ENCODE data around the gene UCN. TPM values are rescaled to one million over a fixed set of nuclear protein-coding genes. Genes with fewer than 3 reads are reported as not detected.
A peak's percentile ranks its signal among the peaks of the same experiment; 100 is the strongest.

UCN gene
- total and polyA plus RNA-seq, 4 donors: 0.25 to 0.83 (median 0.42) TPM; not detected in 1

DNA sequence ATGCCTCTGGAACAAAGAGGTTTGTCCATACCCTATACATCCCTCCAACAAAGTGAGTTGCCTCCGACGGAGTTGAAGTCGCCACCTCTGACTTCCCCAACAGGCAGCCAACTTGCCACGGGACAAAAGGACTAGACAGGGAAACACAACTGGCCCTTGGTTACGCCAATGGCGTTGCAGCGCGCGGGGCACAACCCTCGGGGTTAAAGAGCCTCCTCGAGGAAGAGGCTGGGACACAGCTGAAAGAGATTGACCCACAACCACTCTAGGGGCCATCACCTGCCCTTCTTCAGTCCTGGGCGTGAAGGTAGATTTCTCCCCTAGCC, 47.8 kb upstream of the UCN start:
- Histone ChIP-seq H3K9ac (ENCODE audit: low read depth in 1 of 2, low read length in 2 of 2) (peak overlapping the region; percentile 85 to 88), H3K4me3 (ENCODE audit: low read depth in 1 of 3, low read length in 3 of 3) (peak overlapping the region; percentile 89 to 100 (median 99)), H3K36me3 (ENCODE audit: control insufficient read depth in 4 of 4, insufficient read depth in 3 of 4, low read depth in 1 of 4, low read length in 3 of 4) (no peaks in the 10 kb centered on the region), H3K27ac (ENCODE audit: low read depth in 1 of 2, low read length in 2 of 2) (peak overlapping the region; percentile 90 to 95), H3K27me3 (ENCODE audit: control insufficient read depth in 4 of 4, insufficient read depth in 4 of 4, low read length in 3 of 4) (no peaks in the 10 kb centered on the region), H3K9me3 (ENCODE audit: control insufficient read depth in 4 of 4, low read length in 3 of 4) (no peaks in the 10 kb centered on the region), H3K4me1 (ENCODE audit: control insufficient read depth in 4 of 4, insufficient read depth in 4 of 4, low read length in 3 of 4) (peaks cover 10 to 29% (median 25%) of the 10 kb centered on the region in 4 donors)
- WGBS: under 1% methylated on average over 12 of the region's 12 CpGs
- TF ChIP-seq GABPA (IDR thresholded peaks at IDR 0.05 in 1 of 2, conservative IDR thresholded peaks at IDR 0.05 in 1 of 2): no peak
- TF ChIP-seq FOXA2 (IDR thresholded peaks at IDR 0.05): no peak
- TF ChIP-seq EGR1 (IDR thresholded peaks at IDR 0.05; ENCODE audit: low read depth in 2 of 2): no peak
- TF ChIP-seq, protein P1, sequence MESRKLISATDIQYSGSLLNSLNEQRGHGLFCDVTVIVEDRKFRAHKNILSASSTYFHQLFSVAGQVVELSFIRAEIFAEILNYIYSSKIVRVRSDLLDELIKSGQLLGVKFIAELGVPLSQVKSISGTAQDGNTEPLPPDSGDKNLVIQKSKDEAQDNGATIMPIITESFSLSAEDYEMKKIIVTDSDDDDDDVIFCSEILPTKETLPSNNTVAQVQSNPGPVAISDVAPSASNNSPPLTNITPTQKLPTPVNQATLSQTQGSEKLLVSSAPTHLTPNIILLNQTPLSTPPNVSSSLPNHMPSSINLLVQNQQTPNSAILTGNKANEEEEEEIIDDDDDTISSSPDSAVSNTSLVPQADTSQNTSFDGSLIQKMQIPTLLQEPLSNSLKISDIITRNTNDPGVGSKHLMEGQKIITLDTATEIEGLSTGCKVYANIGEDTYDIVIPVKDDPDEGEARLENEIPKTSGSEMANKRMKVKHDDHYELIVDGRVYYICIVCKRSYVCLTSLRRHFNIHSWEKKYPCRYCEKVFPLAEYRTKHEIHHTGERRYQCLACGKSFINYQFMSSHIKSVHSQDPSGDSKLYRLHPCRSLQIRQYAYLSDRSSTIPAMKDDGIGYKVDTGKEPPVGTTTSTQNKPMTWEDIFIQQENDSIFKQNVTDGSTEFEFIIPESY (IDR thresholded peaks at IDR 0.05): no peak
- no peak for TF ChIP-seq REST (IDR thresholded peaks at IDR 0.05)
- no peak for DNase-seq (ENCODE audit: low spot score)

GRCh38 chr2:27354597-27354927, 46.3 kb upstream of the UCN start:
- Histone ChIP-seq H3K27ac (ENCODE audit: low read depth in 1 of 2, low read length in 2 of 2) (no peak overlapping the region), H3K36me3 (ENCODE audit: control insufficient read depth in 4 of 4, insufficient read depth in 3 of 4, low read depth in 1 of 4, low read length in 3 of 4) (peaks cover 0 to 2% (median 0%) of the 10 kb centered on the region in 4 donors), H3K9ac (ENCODE audit: low read depth in 1 of 2, low read length in 2 of 2) (no peak overlapping the region), H3K4me3 (ENCODE audit: low read depth in 1 of 3, low read length in 3 of 3) (no peak overlapping the region), H3K4me1 (ENCODE audit: control insufficient read depth in 4 of 4, insufficient read depth in 4 of 4, low read length in 3 of 4) (peaks cover 10 to 29% (median 25%) of the 10 kb centered on the region in 4 donors), H3K27me3 (ENCODE audit: control insufficient read depth in 4 of 4, insufficient read depth in 4 of 4, low read length in 3 of 4) (no peaks in the 10 kb centered on the region), H3K9me3 (ENCODE audit: control insufficient read depth in 4 of 4, low read length in 3 of 4) (no peaks in the 10 kb centered on the region)
- 94% methylated on average over 7 of the region's 7 CpGs for WGBS
- no peak for DNase-seq (ENCODE audit: low spot score)
- TF ChIP-seq MAX (IDR thresholded peaks at IDR 0.05): no peak
- TF ChIP-seq RAD21 (IDR thresholded peaks at IDR 0.05): no peak
- no peak for TF ChIP-seq YY1 (IDR thresholded peaks at IDR 0.05)
- TF ChIP-seq REST (IDR thresholded peaks at IDR 0.05): no peak
- TF ChIP-seq GABPA (IDR thresholded peaks at IDR 0.05 in 1 of 2, conservative IDR thresholded peaks at IDR 0.05 in 1 of 2): no peak
- TF ChIP-seq NR2F2 (IDR thresholded peaks at IDR 0.05): no peak
- TF ChIP-seq FOXA1 (IDR thresholded peaks at IDR 0.05): no peak
- no peak for TF ChIP-seq SP1 (IDR thresholded peaks at IDR 0.05)
- TF ChIP-seq HNF4G (IDR thresholded peaks at IDR 0.05): no peak
- TF ChIP-seq JUND (IDR thresholded peaks at IDR 0.05): no peak
- TF ChIP-seq EGR1 (IDR thresholded peaks at IDR 0.05; ENCODE audit: low read depth in 2 of 2): no peak
- TF ChIP-seq FOXA2 (IDR thresholded peaks at IDR 0.05): no peak
- TF ChIP-seq CTCF (IDR thresholded peaks at IDR 0.05; ENCODE audit: low read depth, low read length, missing input control): no peak
- no peak for TF ChIP-seq RXRA (IDR thresholded peaks at IDR 0.05)
- TF ChIP-seq, protein P1 (IDR thresholded peaks at IDR 0.05): no peak
- no peak for TF ChIP-seq HNF4A (conservative IDR thresholded peaks at IDR 0.05)
- no peak for TF ChIP-seq ATF3 (IDR thresholded peaks at IDR 0.05)

All from liver (tissue), 9 donors.